Brain microvascular endothelial cell (primary cell): Measurements from ENCODE around the gene NUDT2.
A peak's percentile ranks its signal among the peaks of the same experiment; 100 is the strongest.

Source experiments
- DNase-seq: peaks from one replicate; pipeline ENCODE4 v3.0.0-alpha.2; 2020
- H3K27ac ChIP-seq: fragments of 250-450 bp; sonication (Bioruptor Pico); 2 replicates; pipeline ENCODE4 v1.5.1; 2020; ENCODE audit warnings: mild to moderate bottlenecking, moderate library complexity
- H3K27me3 ChIP-seq: fragments of 250-450 bp; sonication (Bioruptor Pico); replicated peaks from 2 replicates; pipeline ENCODE4 v1.5.1; 2020; ENCODE audit warnings: mild to moderate bottlenecking
- H3K36me3 ChIP-seq: fragments of 250-450 bp; sonication (Bioruptor Pico); replicated peaks from 2 replicates; pipeline ENCODE4 v1.5.1; 2020; ENCODE audit warnings: mild to moderate bottlenecking
- H3K4me3 ChIP-seq: 2 replicates; pipeline ENCODE4 v1.5.1; 2011; ENCODE audit warnings: low read depth, mild to moderate bottlenecking, control low read depth, low read length, moderate library complexity
- CTCF ChIP-seq: IDR thresholded peaks from 2 replicates; pipeline ENCODE4 v1.5.1; 2011; ENCODE audit warnings: low read depth, mild to moderate bottlenecking, moderate library complexity, low read length, control low read depth, inconsistent platforms; ENCODE audit errors: missing control alignments
- in situ Hi-C: cut with HindIII; loops from 2 replicates; pipeline ENCODE4 v1.10.0; 2017; ENCODE audit warnings: low sequenced_read_pairs, low pct_ligation_motif_present

Gene NUDT2

DNA sequence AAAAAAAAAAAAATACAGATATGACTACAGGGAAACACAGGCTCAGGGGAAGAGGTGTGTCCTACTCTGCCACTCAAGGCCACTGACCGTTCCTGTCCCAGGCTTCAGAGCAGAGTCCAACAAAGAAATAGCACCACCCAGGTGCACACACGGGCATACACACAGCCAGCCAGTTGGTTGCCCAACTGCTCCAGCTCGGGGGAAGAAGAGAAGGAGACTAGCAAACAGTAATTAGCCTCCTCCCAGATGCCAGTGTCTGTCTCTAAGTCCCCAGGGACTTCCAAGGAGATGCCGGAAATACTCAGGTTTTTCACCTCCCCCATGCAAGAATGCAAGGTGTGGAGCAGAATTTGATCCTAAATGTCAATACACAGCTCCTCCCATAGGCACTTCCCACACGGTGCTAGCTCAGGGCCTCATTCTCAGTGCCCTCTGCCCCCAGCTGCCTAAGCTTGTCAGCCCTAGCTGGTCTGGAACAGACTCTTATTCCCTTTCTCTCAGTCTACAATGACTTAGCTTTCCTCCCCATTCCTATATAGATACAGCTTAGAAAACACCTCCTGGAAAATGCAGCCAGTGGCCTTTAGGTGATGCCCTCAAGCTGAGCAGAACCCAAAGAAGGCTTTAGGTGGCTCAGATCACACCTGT is 45.7 kb downstream of the NUDT2 start:
- H3K4me3 ChIP-seq = no peak overlapping the region
- H3K27ac ChIP-seq = no peak overlapping the region
- TF ChIP-seq CTCF = no peak
- H3K27me3 ChIP-seq = peaks cover 19% of the 10 kb centered on the region
- DNase-seq = no peak
- in situ Hi-C loops = no loop called here
- no peaks in the 10 kb centered on the region for H3K36me3 ChIP-seq

DNA sequence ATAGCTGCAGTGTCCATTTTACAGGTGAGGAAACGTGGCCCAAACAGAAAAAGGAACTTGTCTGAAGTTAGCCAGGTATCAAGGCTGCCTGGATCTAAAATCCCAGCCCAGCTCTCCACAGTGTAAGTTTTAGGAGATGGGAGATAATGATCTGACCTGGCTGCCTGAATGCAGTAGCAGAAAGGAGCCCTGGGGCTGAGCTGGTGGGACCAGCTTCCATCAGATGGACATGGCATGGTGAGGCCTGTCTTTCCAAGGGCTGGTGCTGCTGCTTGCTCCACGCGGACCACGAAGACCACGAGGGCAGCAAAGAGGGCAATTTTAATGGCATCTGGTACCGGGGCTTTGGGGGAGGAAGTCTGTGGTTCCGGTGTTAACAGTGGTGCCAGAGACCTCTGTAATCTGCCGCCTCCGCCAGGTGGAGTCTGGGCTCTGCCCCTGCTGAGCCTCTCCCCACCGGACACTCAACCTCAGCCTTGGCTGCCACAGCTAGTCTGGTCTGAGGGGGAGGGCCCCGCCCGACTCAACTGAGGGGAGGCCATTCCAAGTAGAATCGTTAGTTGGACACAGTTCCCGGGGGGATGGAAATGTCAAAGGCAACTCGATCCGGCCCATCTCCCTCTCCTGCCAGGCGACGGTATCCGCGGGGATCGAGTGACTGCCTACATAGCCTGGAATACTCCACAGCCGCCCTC is 46.7 kb downstream of the NUDT2 start:
- in situ Hi-C loops = no loop called here
- no peak for DNase-seq
- H3K4me3 ChIP-seq = peak overlapping the region; percentile 72
- TF ChIP-seq CTCF = peak; percentile 16
- H3K27me3 ChIP-seq = peaks cover 19% of the 10 kb centered on the region
- H3K36me3 ChIP-seq = no peaks in the 10 kb centered on the region
- H3K27ac ChIP-seq = no peak overlapping the region

- in situ Hi-C loops = no loop called here
- peak; percentile 64 for DNase-seq
- peaks cover 13% of the 10 kb centered on the region for H3K27me3 ChIP-seq
- peak within 1 kb of the TSS; percentile 72 for H3K4me3 ChIP-seq
- H3K36me3 ChIP-seq = no peaks in the 10 kb centered on the region
- H3K27ac ChIP-seq = no peak within 1 kb of the TSS
- TF ChIP-seq CTCF = no peak
Measured at GRCh38 chr9:34376596-34377403, 47.4 kb downstream of the NUDT2 start, which contains the start of gene MYORG. Gene MYORG, minus strand, starts transcription at chr9:34376898. Its CDS starts 3,955 bp downstream, at chr9:34372943.

DNA sequence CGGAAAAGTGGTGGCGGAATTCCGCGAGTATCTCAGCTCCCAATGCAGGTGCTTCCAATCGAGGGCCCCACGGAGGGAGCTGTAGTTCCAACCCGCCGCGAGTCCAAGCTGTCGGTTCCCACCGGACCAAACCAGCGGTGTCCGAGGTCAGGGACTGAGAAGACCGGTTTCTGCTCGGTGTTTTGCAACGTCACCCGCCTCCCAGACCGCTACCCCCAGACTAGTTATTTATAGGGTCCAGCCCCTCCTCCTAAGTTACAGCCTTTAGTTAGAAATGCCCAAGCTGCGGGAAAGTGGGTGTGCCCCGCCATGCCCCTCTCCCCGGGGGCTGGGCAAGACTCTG is 48.0 kb downstream of the NUDT2 start:
- Histone ChIP-seq H3K27me3 (peaks cover 8% of the 10 kb centered on the region), H3K27ac (no peak overlapping the region), H3K36me3 (no peaks in the 10 kb centered on the region), H3K4me3 (peak overlapping the region; percentile 72)
- DNase-seq = no peak
- TF ChIP-seq CTCF = no peak
- in situ Hi-C loops = no loop called here

- H3K27ac ChIP-seq = no peak overlapping the region
Measured at GRCh38 chr9:34378376-34379060, 49.1 kb downstream of the NUDT2 start.

More at GRCh38 chr9:34378376-34379060, 49.1 kb downstream of the NUDT2 start:
- H3K27me3 ChIP-seq = no peaks in the 10 kb centered on the region
- no peak for TF ChIP-seq CTCF
- DNase-seq = no peak
- in situ Hi-C loops = no loop called here
- no peak overlapping the region for H3K4me3 ChIP-seq
- H3K36me3 ChIP-seq = no peaks in the 10 kb centered on the region
